Panc1 (cell line): ENCODE measurements around the gene TTC28. TPM values are rescaled to one million over a fixed set of nuclear protein-coding genes. Genes with fewer than 3 reads are reported as not detected.

Source experiments
- ATAC-seq: fragments of 200-7000 bp; cut with Tn5 transposase; 2 replicates; pipeline ENCODE4 v1.9.1; 2020; ENCODE audit warnings: mild to moderate bottlenecking, moderate library complexity
- BruUV-seq: library from RNA; stranded (reverse); fragments of 400-500 nt; replicated peaks from 2 replicates; lab custom pipeline; 2021; lab: Mats Ljungman, UMichigan
- CTCF ChIA-PET: fragments of 300-600 bp; sonication (Branson Sonifier 250); formaldehyde crosslinking; loops from one replicate; lab custom pipeline; 2022; ENCODE audit warnings: antibody characterized with exemption; lab: Charles Lee
- POLR2A ChIA-PET: fragments of 300-600 bp; sonication (Branson Sonifier 250); formaldehyde crosslinking; loops from one replicate; lab custom pipeline; 2022; ENCODE audit warnings: antibody characterized with exemption; lab: Charles Lee
- DNase-seq: peaks from one replicate; pipeline ENCODE4 v3.0.0-alpha.2; 2010; ENCODE audit warnings: low read depth, low spot score
- H3K27ac ChIP-seq: 2 replicates; pipeline ENCODE4 v1.5.1; 2011; ENCODE audit warnings: mild to moderate bottlenecking, low read length, inconsistent platforms
- H3K27me3 ChIP-seq: fragments of 200-500 bp; sonication (Bioruptor generic); 2 replicates; pipeline ENCODE4 v1.6.0; 2014; ENCODE audit warnings: low read length, inconsistent platforms; ENCODE audit not compliant: control insufficient read depth, insufficient read depth
- H3K36me3 ChIP-seq: fragments of 200-500 bp; sonication (Bioruptor generic); 2 replicates; pipeline ENCODE4 v1.5.1; 2014; ENCODE audit warnings: inconsistent platforms, mild to moderate bottlenecking, low read length, moderate library complexity; ENCODE audit not compliant: control insufficient read depth, insufficient read depth
- H3K4me1 ChIP-seq: 2 replicates; pipeline ENCODE4 v1.5.1; 2011; ENCODE audit warnings: inconsistent platforms, mild to moderate bottlenecking, low read length, moderate library complexity; ENCODE audit not compliant: control insufficient read depth, insufficient read depth
- H3K4me3 ChIP-seq, 2 experiments: 2 replicates each; pipeline ENCODE4 v1.5.1; 2011 to 2012; ENCODE audit warnings: low read depth in 2 of 2, low read length in 2 of 2, mild to moderate bottlenecking in 2 of 2, inconsistent platforms in 1 of 2, moderate library complexity in 1 of 2
- H3K9me3 ChIP-seq: fragments of 200-500 bp; sonication (Bioruptor generic); 2 replicates; pipeline ENCODE4 v1.5.1; 2014; ENCODE audit warnings: low read depth, mild to moderate bottlenecking, inconsistent platforms, low read length, moderate library complexity; ENCODE audit not compliant: control insufficient read depth, insufficient read depth
- POLR2AphosphoS5 ChIP-seq: IDR thresholded peaks from 2 replicates; pipeline ENCODE4 v1.6.1; 2012; ENCODE audit warnings: mild to moderate bottlenecking, low read depth, low read length, moderate library complexity
- SIN3A ChIP-seq: IDR thresholded peaks from 2 replicates; pipeline ENCODE4 v1.6.1; 2012; ENCODE audit warnings: low read depth, mild to moderate bottlenecking, low read length, moderate library complexity, borderline replicate concordance; ENCODE audit not compliant: insufficient read depth
- TCF7L2 ChIP-seq: IDR thresholded peaks from 2 replicates; pipeline ENCODE4 v1.6.1; 2011; ENCODE audit warnings: mild to moderate bottlenecking, low read depth, low read length, inconsistent platforms
- in situ Hi-C: cut with HindIII; loops from 2 replicates; pipeline ENCODE4 v1.10.0; 2016; ENCODE audit warnings: low sequenced_read_pairs, low pct_unique_long_range_greater_than_20kb
- intact Hi-C: fragments of 100-400 bp; cut with micrococcal nuclease; formaldehyde crosslinking; loops from one replicate; pipeline ENCODE4 v1.10.0; 2022; ENCODE audit not compliant: unreplicated experiment
- total RNA-seq: library from RNA; stranded (reverse); gene quantifications from one replicate; pipeline ENCODE4 v1.2.1, GENCODE V29; 2021; ENCODE audit not compliant: unreplicated experiment
- TF ChIP-seq, protein P1 (sequence below), 2 experiments: IDR thresholded peaks; 2 replicates each; pipeline ENCODE4 v1.6.1; 2011 to 2012; ENCODE audit warnings: low read depth in 2 of 2, control low read depth in 1 of 2, low read length in 1 of 2, mild to moderate bottlenecking in 1 of 2, moderate library complexity in 1 of 2; ENCODE audit not compliant: insufficient read depth in 1 of 2
- TF ChIP-seq, protein P2 (sequence below): fragments of 450-650 bp; IDR thresholded peaks from 2 replicates; pipeline ENCODE4 v1.5.1; 2017; ENCODE audit warnings: mild to moderate bottlenecking

Gene TTC28
- total RNA-seq, 1 experiment from 2014 or later, result 24.8 TPM

DNA sequence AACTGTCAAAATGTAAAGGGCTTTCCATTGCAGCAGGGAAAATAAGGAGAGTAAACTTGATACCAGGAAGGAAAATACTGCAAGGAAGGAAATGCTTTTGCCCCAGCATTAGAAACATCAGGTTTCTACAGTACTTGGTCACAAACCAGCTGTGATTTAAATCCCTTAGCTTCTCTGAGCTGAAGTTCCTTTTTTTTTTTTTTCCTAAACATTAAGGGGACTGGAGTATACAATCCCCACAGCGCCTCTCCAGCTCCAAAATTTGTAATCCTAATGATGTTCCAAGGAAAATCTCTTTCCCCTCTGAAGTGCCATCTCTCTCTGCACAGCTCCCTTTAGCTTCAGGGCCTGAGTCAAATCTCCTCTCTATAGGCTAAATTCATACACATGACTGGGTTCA, 540.1 kb downstream of the TTC28 start:
- Histone ChIP-seq H3K36me3 (no peaks in the 10 kb centered on the region), H3K27ac (no peak overlapping the region), H3K9me3 (no peaks in the 10 kb centered on the region), H3K27me3 (no peaks in the 10 kb centered on the region), H3K4me3 (no peak overlapping the region), H3K4me1 (no peaks in the 10 kb centered on the region)
- in situ Hi-C loops, result no loop called here
- ATAC-seq (no peak), DNase-seq (no peak)
- POLR2A ChIA-PET, result no interaction called here
- CTCF ChIA-PET, result no interaction called here
- no peak for TF ChIP-seq SIN3A
- TF ChIP-seq POLR2AphosphoS5, result no peak
- TF ChIP-seq, protein P1, sequence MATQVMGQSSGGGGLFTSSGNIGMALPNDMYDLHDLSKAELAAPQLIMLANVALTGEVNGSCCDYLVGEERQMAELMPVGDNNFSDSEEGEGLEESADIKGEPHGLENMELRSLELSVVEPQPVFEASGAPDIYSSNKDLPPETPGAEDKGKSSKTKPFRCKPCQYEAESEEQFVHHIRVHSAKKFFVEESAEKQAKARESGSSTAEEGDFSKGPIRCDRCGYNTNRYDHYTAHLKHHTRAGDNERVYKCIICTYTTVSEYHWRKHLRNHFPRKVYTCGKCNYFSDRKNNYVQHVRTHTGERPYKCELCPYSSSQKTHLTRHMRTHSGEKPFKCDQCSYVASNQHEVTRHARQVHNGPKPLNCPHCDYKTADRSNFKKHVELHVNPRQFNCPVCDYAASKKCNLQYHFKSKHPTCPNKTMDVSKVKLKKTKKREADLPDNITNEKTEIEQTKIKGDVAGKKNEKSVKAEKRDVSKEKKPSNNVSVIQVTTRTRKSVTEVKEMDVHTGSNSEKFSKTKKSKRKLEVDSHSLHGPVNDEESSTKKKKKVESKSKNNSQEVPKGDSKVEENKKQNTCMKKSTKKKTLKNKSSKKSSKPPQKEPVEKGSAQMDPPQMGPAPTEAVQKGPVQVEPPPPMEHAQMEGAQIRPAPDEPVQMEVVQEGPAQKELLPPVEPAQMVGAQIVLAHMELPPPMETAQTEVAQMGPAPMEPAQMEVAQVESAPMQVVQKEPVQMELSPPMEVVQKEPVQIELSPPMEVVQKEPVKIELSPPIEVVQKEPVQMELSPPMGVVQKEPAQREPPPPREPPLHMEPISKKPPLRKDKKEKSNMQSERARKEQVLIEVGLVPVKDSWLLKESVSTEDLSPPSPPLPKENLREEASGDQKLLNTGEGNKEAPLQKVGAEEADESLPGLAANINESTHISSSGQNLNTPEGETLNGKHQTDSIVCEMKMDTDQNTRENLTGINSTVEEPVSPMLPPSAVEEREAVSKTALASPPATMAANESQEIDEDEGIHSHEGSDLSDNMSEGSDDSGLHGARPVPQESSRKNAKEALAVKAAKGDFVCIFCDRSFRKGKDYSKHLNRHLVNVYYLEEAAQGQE (IDR thresholded peaks at IDR 0.05; ENCODE audit: insufficient read depth in 1 of 2, low read depth in 2 of 2, low read length in 1 of 2), result no peak
- TF ChIP-seq, protein P2, sequence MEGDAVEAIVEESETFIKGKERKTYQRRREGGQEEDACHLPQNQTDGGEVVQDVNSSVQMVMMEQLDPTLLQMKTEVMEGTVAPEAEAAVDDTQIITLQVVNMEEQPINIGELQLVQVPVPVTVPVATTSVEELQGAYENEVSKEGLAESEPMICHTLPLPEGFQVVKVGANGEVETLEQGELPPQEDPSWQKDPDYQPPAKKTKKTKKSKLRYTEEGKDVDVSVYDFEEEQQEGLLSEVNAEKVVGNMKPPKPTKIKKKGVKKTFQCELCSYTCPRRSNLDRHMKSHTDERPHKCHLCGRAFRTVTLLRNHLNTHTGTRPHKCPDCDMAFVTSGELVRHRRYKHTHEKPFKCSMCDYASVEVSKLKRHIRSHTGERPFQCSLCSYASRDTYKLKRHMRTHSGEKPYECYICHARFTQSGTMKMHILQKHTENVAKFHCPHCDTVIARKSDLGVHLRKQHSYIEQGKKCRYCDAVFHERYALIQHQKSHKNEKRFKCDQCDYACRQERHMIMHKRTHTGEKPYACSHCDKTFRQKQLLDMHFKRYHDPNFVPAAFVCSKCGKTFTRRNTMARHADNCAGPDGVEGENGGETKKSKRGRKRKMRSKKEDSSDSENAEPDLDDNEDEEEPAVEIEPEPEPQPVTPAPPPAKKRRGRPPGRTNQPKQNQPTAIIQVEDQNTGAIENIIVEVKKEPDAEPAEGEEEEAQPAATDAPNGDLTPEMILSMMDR, result no peak
- TF ChIP-seq TCF7L2, result no peak
- intact Hi-C loops, result no loop called here
- no TSS peak for BruUV-seq

DNA sequence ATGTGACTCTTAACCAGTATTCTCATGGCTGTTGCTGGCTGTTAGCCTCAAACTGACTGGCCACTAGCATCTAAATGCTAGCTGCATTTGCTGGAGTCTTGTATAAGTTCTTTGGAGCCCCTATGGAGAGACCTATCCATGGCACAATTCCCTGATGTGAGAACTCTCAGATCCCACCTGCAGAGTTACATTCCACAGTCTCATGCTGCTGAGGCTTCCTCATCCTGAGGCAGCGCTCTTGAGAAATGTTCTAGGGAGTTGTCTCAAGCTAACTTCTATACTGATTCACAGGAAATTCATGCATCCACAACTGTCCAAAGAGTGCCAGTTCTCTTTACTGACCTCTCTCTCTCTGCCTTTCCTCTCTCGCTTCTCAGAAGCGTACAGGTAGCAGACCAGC, 542.6 kb downstream of the TTC28 start:
- TF ChIP-seq, protein P2, result no peak
- TF ChIP-seq, protein P1 (IDR thresholded peaks at IDR 0.05; ENCODE audit: insufficient read depth in 1 of 2, low read depth in 2 of 2, low read length in 1 of 2), result no peak
- TF ChIP-seq SIN3A (no peak), POLR2AphosphoS5 (no peak), TCF7L2 (no peak)
- CTCF ChIA-PET, result no interaction called here

More for the DNA sequence above, 542.6 kb downstream of the TTC28 start:
- DNase-seq (no peak), ATAC-seq (no peak)
- H3K4me3 ChIP-seq, result no peak overlapping the region
- no peaks in the 10 kb centered on the region for H3K27me3 ChIP-seq
- intact Hi-C loops (no loop called here), in situ Hi-C loops (no loop called here)
- POLR2A ChIA-PET, result no interaction called here
- no TSS peak for BruUV-seq
- no peaks in the 10 kb centered on the region for H3K9me3 ChIP-seq
- H3K27ac ChIP-seq, result no peak overlapping the region
- no peaks in the 10 kb centered on the region for H3K36me3 ChIP-seq
- H3K4me1 ChIP-seq, result no peaks in the 10 kb centered on the region
